ENCODE data around the gene IRGC.

IRGC gene

GRCh38 chr19:43726736-43727592, 11.1 kb downstream of the IRGC start:
- DNase-seq: no peak

- DNase-seq: no peak
Observed at GRCh38 chr19:43727593-43727853, 11.6 kb downstream of the IRGC start.

GRCh38 chr19:43729919-43730318, 14.0 kb downstream of the IRGC start:
- no peak for DNase-seq

GRCh38 chr19:43731346-43731745, 15.5 kb downstream of the IRGC start:
- no peak for DNase-seq

- DNase-seq: no peak
Observed at GRCh38 chr19:43731846-43732245, 16.0 kb downstream of the IRGC start.

GRCh38 chr19:43735013-43735412, 19.1 kb downstream of the IRGC start:
- DNase-seq: no peak

GRCh38 chr19:43735957-43736356, 20.1 kb downstream of the IRGC start:
- DNase-seq: no peak

GRCh38 chr19:43738780-43739211, 22.9 kb downstream of the IRGC start:
- no peak for DNase-seq

GRCh38 chr19:43739439-43740235, 23.8 kb downstream of the IRGC start:
- no peak for DNase-seq

- DNase-seq: no peak
Observed at GRCh38 chr19:43741075-43741825, 25.4 kb downstream of the IRGC start.

GRCh38 chr19:43743059-43743458, 27.2 kb downstream of the IRGC start:
- no peak for DNase-seq

GRCh38 chr19:43747557-43748204, 31.8 kb downstream of the IRGC start:
- DNase-seq: peak in 1 of 5 donors; percentile 23

- no peak for DNase-seq
Observed at GRCh38 chr19:43748205-43748594, 32.3 kb downstream of the IRGC start.

GRCh38 chr19:43748685-43749084, 32.8 kb downstream of the IRGC start:
- DNase-seq: no peak

- no peak for DNase-seq
Observed at GRCh38 chr19:43749152-43749551, 33.3 kb downstream of the IRGC start.

GRCh38 chr19:43749898-43750297, 34.0 kb downstream of the IRGC start:
- no peak for DNase-seq

- DNase-seq: peak in 1 of 5 donors; percentile 28
Observed at GRCh38 chr19:43751466-43752220, 35.8 kb downstream of the IRGC start.

- peak in 1 of 5 donors; percentile 47 for DNase-seq
Observed at GRCh38 chr19:43752287-43752875, 36.5 kb downstream of the IRGC start.

GRCh38 chr19:43754253-43754502, 38.3 kb downstream of the IRGC start:
- no peak for DNase-seq

- DNase-seq: peak; percentile 98 to 99 (median 99)
Observed at GRCh38 chr19:43754503-43755255, 38.8 kb downstream of the IRGC start, which contains the start of gene SMG9. TSS of gene SMG9 (minus strand) at chr19:43754962. CDS start at chr19:43750741, 4,221 bp downstream.

- peak; percentile 66 to 86 (median 75) for DNase-seq
Observed at GRCh38 chr19:43755256-43755801, 39.5 kb downstream of the IRGC start.

All from T-helper 1 cell (primary cell).